Amniotic stem cell (primary cell): Measurements from ENCODE around the gene NINJ2.

Experiments used
- DNase-seq: peaks from one replicate; lab custom pipeline; 2025; lab: John Stamatoyannopoulos, UW

The NINJ2 gene

GRCh38 chr12:527729-528128, 135.5 kb downstream of the NINJ2 start:
- no peak for DNase-seq

- DNase-seq, result no peak
Observed at GRCh38 chr12:527241-527640, 136.0 kb downstream of the NINJ2 start.

DNA sequence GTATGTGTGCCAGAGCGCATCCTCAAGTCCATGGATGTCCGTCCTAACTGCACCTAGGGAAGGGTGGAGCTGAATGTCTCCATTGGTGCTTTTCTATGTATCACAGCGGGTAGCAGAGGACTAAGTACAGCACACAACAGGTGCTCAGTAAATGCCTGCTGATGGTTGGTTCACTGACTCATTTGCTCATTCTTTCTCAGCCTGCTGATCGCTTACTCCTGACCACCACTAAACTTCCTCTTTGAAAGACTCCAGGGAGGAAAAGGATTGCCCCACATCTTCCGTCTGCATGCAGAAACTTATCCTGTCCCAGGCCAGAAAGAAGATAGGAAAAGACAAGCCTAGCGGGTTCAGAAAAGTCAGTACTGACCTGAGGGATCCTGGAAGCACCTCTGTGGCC, 137.2 kb downstream of the NINJ2 start:
- DNase-seq, result no peak

DNA sequence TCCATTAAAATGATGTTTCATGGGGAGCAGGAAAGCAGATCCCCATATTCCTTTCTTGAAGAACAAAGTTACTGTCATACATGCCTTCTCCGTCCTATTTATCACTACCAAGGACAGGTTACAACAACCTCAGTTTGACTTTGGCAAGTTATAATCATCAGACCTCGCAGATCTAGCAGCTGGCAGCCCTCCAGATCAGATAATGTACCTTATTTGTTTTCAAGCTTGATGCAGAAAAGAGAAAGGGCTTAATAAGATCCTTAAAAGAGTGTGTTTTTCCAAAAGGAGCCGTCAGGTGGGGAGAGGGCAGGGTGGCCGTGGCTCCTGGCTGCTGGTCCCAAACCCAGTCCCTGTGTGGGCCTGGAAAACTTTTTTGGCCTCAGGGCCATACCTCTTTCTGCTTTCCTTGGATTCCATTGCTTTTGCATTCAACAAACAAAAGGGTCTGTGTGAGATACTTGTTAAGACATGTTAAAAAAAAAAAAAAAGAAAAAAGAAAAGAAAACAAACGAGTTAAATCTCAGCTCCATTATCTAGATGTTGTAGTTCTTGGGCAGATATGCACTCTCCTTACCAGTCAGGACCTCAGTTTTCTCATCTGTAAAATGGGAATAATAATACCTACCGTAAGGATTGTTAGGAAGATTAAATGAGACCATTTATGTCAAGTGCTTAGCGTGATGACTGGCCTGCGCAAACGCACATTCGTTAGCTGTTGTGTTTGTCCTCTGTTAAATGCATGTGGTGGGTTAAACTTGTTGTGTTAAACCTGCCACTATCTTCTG, 138.9 kb downstream of the NINJ2 start:
- DNase-seq, result no peak

DNA sequence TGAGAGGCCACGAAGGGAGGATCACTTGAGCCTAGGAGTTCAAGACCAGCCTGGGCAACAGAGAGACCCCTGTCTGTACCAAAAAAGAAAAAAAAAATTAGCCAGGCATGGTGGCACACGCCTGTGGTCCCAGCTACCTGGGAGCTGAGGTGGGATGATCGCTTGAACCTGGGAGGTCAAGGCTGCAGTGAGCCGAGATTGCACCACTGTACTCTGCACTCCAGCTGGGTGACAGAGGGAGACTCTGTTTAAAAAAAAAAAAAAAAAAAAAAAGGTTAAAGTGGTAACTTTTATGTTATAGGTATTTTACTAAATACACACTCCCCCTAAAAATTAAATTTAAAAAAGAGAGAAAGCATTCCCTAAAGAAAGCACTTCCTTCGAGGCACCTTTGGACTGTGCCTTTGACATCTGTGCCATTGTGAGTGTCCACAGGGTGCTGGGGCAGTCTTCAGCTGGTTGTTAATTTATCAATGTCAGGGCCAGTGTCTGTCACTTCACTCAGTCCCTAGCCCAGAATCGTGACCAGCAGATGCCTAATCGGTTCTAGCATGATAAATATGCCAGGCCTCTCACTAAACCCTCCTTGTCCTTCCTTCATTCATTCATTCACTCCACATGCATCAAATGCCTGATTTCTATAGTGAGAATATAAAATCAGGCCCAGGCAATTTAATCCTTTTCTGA, 140.4 kb downstream of the NINJ2 start:
- no peak for DNase-seq

DNA sequence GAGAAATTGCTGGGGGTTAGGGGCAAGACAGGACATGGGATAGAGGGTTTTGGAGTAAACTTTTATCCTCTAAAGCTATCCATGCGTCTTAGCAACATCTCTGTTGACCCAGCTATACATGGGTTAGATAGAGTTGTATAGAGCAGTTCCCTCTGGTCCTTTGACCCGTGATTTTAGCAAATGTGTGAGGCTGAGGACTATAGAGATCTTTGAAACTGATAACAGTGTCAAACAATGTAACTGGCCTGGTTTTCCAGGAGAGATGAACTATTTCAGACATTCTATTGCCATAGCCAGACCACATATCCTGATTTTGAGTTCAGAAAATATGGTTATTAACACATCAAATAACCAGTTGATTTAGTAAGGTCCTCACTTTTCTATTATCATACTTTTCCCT, 143.1 kb downstream of the NINJ2 start:
- DNase-seq, result no peak

DNA sequence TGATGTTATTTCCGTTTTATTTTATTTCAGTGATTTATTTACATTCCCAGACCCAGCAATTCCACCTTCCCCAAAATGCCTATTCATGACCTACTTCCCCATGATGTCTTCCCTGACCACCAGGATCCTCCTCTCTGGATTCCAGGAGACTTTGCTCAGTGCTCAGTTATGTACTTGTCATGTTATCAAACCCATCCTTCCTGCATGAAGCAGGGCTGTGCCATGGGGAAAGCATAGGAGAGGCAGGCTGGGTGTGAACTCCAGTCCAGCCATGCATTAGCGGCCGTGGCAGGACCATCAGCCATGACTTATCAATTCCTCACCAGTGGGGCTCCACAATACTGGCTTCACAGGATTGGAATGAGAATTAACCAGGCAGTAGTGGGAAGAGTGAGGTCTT, 145.7 kb downstream of the NINJ2 start:
- no peak for DNase-seq
